Neural cell (in vitro differentiated cells): ENCODE results near the gene CPB2.

Source experiments
- CTCF ChIP-seq: fragments of 450-650 bp; IDR thresholded peaks from 2 replicates; pipeline ENCODE4 v1.5.1; 2014; ENCODE audit warnings: antibody characterized with exemption, mild to moderate bottlenecking, moderate library complexity; ENCODE audit not compliant: poor library complexity, severe bottlenecking
- EZH2 ChIP-seq: fragments of 200-600, 300-800 bp; shearing (Covaris generic), sonication (generic); IDR thresholded peaks from 2 replicates; pipeline ENCODE4 v1.6.1; 2014; ENCODE audit warnings: antibody characterized with exemption, low read length, borderline replicate concordance, mild to moderate bottlenecking; ENCODE audit not compliant: insufficient read depth, poor library complexity, severe bottlenecking
- MXI1 ChIP-seq: fragments of 450-650 bp; conservative IDR thresholded peaks from 2 replicates; pipeline ENCODE4 v1.6.1; 2014; ENCODE audit warnings: antibody characterized with exemption, mild to moderate bottlenecking; ENCODE audit not compliant: poor library complexity, severe bottlenecking
- POLR2AphosphoS5 ChIP-seq: IDR thresholded peaks from 2 replicates; pipeline ENCODE4 v1.6.1; 2012
- RAD21 ChIP-seq: fragments of 450-650 bp; conservative IDR thresholded peaks from 2 replicates; pipeline ENCODE4 v1.6.1; 2014; ENCODE audit warnings: antibody characterized with exemption, mild to moderate bottlenecking, moderate library complexity
- TAF1 ChIP-seq: IDR thresholded peaks from 2 replicates; pipeline ENCODE4 v1.6.1; 2012; ENCODE audit warnings: low read depth
- TF ChIP-seq, protein P1 (sequence below): IDR thresholded peaks from 2 replicates; pipeline ENCODE4 v1.6.1; 2012; ENCODE audit warnings: borderline replicate concordance

DNA sequence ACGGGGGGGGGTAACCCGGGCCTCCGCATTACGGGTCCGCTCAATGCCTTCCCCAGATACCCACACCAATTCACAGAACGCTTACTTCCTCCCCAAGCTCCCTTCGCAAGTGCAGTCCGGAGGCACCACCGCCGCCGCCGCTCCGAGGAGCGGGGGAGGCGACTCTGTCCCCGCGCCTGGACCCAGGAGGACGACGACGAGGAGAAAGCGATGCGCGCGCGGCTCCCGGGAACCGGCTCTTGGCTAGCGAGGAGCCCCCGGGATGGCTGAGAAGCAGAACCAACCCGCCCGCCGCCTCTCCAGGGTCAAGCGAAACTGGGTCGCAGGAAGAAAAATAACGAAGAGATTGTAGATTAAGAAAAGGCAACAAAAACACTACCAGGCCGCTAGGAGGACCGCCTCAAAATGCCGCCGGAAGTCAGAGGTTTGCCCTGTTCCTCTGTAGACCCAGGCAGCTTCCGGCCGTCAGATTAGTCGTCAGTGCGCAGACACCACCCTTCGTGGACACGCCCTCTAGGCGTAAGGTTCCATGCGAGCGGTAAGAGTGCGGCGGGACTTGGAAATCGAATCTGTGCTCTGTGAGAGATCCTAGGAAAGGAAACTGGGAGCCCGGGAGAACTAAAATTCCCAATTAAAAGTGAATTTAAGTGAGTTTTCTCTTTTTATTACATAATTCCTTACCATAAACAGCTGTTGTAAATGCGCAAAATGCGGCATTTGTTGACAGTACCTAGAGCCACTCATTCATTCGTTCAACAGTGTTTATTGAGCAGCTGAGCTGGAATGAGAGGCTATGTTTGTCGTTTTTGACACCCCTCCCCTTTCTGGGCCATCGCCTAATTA is 52.3 kb downstream of the CPB2 start, which contains the start of gene ZC3H13:
- TF ChIP-seq CTCF (peak; percentile 62), POLR2AphosphoS5 (peak; percentile 90), RAD21 (no peak), EZH2 (no peak), TAF1 (peak; percentile 85), MXI1 (peak; percentile 86)
- TF ChIP-seq, protein P1, sequence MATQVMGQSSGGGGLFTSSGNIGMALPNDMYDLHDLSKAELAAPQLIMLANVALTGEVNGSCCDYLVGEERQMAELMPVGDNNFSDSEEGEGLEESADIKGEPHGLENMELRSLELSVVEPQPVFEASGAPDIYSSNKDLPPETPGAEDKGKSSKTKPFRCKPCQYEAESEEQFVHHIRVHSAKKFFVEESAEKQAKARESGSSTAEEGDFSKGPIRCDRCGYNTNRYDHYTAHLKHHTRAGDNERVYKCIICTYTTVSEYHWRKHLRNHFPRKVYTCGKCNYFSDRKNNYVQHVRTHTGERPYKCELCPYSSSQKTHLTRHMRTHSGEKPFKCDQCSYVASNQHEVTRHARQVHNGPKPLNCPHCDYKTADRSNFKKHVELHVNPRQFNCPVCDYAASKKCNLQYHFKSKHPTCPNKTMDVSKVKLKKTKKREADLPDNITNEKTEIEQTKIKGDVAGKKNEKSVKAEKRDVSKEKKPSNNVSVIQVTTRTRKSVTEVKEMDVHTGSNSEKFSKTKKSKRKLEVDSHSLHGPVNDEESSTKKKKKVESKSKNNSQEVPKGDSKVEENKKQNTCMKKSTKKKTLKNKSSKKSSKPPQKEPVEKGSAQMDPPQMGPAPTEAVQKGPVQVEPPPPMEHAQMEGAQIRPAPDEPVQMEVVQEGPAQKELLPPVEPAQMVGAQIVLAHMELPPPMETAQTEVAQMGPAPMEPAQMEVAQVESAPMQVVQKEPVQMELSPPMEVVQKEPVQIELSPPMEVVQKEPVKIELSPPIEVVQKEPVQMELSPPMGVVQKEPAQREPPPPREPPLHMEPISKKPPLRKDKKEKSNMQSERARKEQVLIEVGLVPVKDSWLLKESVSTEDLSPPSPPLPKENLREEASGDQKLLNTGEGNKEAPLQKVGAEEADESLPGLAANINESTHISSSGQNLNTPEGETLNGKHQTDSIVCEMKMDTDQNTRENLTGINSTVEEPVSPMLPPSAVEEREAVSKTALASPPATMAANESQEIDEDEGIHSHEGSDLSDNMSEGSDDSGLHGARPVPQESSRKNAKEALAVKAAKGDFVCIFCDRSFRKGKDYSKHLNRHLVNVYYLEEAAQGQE, result peak; percentile 90
